ENCODE data around the gene ETV3L. TPM values are rescaled to one million over a fixed set of nuclear protein-coding genes. Genes with fewer than 3 reads are reported as not detected.

ETV3L gene
- not detected in 2 replicates for total RNA-seq

GRCh38 chr1:157099633-157100009 is at the start of gene ETV3L:
Gene ETV3L (minus strand): TSS chr1:157099808. CDS start chr1:157099523, 285 bp downstream.

GRCh38 chr1:157138220-157139051 is 38.8 kb upstream of the ETV3L start, which contains the start of gene ETV3:
Gene ETV3 (minus strand): TSS chr1:157138395. CDS start chr1:157136352, 2,043 bp downstream.

GRCh38 chr1:157045250-157046218 is 54.1 kb downstream of the ETV3L start, which contains the start of gene ARHGEF11:
Gene ARHGEF11 (minus strand): TSS chr1:157045742. CDS start chr1:157044330, 1,412 bp downstream.

Other genes with a start within 250 kb of the ETV3L start
- under 0.01 TPM in 1 of 2 replicates, not detected in the other for gene INSRR, start 240.7 kb downstream of the ETV3L start, total RNA-seq
- gene NTRK1, start 238.9 kb downstream of the ETV3L start, total RNA-seq, result under 0.01 and 0.13 TPM in 2 replicates
- gene PEAR1, start 206.1 kb downstream of the ETV3L start, total RNA-seq, result 18.0 and 26.7 TPM in 2 replicates
- gene LRRC71, start 179.2 kb downstream of the ETV3L start, total RNA-seq, result not detected in 2 replicates
- gene ARHGEF11, start 54.1 kb downstream of the ETV3L start, total RNA-seq, result 15.8 and 22.7 TPM in 2 replicates
- 4.7 and 8.6 TPM in 2 replicates for gene ETV3, start 38.6 kb upstream of the ETV3L start, total RNA-seq